ENCODE data around the gene TNFRSF21.
"Not testable (repeated sequence)": the region's sequence is repeated elsewhere in the genome, so short reads cannot be mapped to it uniquely, and the experiment has no call there.

The TNFRSF21 gene

DNA sequence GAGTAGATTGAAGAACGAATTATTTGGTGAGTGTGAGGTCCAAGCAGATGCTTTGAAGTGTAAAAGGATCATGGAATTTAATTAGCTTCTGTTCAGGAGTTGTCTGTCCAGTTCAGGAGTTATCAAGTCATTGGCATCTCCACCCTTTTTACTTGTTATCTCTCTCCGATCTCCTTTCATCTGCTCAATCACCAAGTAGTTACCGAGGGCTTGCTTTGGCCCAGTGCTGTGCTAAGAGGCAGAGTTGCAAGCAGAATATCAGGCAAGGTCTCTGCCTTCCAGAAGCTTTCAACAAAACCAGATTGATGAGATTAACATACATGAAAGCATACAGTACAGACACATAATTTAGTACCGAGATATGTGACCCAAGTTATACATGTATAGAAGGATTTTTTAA lies 10.2 kb upstream of the TNFRSF21 start:
- no peak for DNase-seq

DNA sequence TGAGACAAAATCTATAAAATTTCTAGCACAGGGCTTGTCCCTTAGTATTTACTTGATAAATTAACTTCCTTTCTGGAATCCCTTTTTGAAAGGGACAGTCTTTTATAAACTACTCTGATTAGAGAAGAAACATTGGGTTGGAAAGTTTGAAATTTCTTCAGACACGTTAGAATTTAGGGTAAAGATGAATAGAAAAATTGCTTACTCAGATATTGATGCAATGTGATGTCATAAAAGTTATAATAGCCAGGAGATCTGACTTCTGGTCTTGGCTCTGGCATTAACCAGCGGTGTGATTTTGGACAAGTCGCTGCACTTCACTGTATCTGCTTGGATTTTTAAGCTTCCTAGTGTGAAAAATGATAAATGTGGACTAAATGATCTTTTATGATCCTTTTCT lies 9.7 kb upstream of the TNFRSF21 start:
- no peak for DNase-seq

DNA sequence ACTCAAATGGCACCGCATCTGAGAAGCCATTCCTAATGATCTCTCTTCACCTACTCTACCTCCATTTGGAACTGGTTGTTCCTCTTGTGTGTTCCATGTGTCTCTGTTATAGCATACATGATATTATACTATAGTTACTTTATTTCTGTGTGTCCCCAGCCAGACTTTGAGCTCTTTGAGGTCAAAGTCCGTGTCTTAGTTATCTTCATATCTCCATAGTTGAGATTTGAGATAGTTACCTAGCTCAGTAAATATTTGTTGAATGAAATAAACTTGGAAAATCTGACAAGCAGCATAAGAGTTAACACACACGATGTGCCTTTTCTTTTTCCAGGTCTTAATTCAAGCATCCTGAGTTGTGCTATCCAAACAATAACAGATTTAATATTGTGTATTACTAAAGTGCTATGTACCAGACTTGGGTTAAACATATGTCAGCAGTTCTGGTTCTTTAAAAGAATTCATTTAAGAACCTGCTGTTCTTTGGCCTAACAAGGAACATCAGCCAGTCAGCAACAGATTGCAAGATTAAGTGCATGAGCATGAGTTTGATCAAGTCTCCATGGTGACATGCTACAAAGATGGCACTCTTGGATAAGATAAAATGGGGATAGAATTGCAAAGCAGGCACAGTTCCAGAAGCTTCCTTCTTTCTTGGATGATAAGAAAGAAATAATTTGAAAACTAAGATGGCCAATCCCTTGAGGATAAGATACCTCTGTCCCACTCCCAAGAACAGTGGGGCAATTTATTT lies 8.7 kb upstream of the TNFRSF21 start:
- no peak for DNase-seq

DNA sequence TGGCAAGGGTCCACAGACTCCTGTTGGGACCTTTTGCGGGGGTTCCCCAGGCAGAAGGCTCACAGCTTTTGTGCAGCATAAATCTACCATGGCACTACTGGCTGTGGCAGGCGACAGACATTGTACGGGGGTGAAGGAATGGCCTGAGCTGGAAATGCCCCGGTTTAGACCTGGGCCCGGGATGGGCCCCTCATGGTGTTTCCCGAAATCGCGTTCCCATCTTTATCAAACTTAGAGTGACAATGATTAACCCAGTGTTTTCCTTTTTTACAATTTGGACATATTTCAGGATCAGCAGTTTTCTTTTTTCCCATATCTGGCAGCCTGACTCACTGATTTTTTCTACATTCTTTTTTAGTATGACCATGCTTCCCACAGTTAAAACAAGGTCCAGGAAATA lies 5.5 kb upstream of the TNFRSF21 start:
- DNase-seq = not testable (repeated sequence)

DNA sequence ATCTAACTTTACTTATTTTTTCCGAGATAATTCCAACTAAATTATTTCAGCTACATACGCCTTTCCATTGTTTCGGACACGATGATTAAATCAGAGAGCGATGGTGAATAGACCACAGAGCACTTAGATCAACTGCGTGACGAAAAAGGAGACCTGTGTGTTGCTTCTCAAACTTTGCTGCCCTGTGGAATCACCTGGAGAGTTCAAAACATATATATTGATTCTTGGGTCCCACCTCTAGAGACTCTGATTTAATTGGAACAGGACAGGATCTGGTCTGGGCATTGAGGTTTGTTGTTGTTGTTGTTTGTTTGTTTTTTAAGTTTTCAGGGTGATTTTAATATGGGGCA lies 401 bp upstream of the TNFRSF21 start:
- no peak for DNase-seq

DNA sequence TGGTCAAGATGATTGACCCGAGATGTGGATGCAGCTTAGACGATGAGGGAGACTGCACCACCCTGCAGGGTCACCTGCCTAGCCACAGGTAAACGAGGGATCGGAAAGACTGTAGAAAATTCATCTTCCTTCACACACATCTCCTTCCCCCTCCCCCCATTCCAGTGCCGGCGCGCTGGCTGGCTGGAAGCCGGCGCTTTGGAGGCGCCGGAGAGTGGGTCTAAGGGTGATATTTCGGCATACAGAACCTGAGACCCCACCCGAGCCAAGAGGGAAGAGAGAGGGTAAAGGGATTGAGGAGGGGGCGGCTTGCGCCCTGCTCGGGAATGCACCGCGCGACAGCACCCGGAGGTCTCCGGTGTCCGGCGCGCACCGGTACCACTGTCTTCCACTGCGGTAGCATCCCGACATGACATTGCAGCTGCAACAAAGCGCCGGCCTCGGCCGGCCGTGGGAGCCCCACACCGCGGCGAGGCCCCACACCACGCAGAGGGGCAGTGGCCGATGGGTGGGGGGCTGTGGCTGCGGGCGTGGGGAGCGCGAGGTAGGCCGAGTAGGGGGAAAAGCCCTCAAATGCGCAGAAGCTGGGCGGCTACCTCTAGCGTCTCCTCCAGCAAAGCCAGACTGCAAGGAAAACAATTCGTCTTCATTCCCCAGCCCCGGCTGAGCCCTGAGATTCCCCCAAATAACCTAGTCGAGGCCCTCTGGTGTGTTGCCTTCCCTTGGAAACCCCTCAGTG lies 984 bp downstream of the TNFRSF21 start:
- no peak for DNase-seq

DNA sequence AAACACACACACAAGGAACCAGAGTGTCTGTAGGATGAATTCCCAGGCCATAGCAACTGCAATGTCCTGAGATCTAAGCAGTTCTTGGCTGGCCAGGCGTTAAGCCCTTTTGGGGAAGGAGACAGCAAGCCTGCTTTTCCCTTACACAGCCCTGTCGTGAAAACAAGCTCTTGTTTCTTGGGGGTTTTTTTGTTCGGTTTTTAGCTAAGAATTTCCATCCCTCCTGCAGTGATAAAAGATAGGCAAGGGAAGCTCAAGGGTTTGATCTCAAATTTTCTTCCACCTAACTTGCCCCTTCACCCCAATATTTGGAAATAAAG lies 1.5 kb downstream of the TNFRSF21 start:
- DNase-seq = no peak

DNA sequence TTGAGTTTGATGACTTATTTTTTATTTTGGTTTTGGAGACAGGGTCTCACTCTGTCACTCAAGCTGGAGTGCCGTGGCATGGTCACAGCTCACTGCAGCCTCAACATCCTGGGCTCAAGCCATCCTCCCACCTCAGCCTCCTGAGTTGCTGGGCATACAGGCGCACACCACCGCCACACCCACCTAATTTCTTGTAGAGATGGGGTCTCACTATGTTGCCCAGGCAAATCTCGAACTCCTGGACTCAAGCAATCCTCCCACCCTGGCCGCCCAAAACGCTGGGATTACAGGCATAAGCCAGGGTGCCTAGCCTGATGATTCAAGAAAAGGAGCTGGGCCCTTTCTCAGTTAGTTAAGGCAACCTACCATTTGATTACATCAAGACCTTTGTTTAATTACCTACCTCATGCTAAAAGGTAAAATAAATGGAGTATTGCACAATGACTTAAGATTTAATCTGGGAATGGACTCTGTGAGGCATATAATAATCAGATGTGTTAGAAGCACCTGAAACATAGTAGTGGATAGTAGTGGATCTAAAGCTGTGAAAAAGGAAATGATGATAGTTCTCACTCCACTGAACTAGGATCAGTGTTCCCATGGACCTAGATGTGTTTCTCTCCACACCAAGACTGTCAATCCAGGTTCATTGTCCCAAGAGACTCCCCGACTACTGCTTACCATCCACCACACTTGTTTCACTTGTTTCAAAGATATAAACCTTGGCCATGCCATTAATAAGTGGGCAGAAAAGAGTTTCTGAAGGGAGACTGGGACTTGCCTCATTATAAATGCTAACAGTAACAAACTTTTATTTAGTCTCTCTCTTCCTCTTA lies 2.1 kb downstream of the TNFRSF21 start:
- DNase-seq = no peak

DNA sequence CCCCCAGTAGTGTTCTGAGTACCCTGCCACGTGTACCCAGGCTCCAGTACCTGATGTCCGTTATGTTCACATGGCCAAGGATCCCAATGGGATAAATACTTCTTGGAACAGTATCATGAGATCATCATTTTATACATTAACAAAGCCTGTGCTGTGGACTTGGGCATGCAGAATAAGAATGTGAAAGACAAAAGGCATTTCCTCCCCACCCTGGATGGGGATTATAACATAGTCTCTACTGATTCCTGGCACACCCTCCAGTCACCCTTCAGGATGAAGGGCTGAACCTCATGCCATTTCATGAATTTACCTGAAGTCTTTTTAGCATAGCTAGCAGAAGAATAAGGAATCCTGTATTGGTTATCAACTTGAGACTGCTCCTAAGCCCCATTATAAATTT lies 2.8 kb downstream of the TNFRSF21 start:
- no peak for DNase-seq

DNA sequence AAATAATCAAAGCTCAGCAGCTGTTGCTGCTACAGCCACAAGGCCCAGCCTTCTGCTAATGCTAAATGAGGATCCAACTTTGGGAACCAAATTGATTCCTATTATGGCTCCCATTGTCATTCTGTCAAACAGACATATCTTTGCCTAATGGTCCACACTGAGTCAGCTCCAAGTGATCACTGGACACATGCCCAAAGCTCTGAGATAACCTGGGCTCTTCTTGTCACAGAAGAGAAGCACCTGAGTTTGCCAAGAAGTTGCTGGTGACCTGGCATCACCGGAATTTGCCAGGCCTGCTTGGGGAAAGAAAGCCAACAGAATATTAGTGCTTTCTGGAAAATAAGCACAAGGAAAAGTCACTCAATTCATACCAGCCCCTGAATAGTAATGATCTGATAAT lies 5.8 kb downstream of the TNFRSF21 start:
- no peak for DNase-seq

DNA sequence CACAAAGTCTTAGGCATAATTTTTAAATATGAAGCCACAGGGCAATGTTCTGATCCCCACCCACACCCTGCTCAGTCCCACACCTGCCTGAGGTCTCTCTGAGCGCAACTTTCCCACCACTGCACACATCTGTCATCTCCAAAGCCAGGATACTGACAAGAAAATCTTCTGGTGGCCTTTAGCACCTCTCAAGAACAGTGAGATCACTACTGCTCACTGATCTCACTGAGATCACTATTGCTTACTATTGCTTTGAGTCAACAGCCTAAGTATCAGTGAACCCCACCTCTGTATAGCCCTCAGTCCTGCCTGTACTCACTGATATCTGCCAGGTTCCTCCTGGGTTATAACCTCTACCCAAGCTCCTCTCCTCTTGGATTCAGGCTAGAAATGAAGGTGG lies 6.4 kb downstream of the TNFRSF21 start:
- no peak for DNase-seq

DNA sequence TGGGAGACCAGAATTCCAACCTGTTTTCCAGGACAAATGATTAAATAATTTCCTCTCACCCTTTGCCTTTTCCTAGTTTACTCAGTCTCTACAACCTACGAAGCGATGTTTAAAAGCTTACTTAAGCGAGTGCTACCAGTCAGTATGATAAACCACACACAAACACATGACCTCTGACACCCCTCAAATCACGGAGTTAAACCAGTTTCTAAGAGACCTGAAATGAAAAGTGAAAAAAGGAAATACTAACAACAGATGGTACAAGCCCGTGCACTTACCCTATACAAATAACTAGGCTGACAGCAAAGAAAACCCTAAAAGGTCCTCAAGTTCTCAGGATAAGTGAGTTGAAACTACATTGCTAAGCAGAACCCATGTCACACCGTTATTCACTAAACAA lies 7.7 kb downstream of the TNFRSF21 start:
- DNase-seq = no peak

DNA sequence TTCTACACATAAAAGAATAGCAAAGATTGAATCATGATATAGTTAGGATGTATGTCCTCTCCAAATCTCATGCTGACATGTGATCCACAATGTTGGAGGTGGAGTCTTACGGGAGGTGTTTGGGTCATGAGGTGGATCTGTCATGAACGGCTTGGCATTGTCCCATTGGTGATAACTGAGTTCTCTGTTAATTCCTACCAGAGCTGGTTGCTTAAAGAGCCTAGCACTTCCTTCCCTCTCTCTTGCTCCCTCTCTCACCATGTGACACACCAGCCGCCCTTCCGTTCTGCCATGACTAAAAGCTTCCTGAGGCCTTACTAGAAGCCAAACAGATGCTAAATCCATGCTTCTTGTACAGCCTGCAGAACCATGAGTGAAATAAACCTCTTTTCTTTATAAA lies 8.3 kb downstream of the TNFRSF21 start:
- DNase-seq = no peak

DNA sequence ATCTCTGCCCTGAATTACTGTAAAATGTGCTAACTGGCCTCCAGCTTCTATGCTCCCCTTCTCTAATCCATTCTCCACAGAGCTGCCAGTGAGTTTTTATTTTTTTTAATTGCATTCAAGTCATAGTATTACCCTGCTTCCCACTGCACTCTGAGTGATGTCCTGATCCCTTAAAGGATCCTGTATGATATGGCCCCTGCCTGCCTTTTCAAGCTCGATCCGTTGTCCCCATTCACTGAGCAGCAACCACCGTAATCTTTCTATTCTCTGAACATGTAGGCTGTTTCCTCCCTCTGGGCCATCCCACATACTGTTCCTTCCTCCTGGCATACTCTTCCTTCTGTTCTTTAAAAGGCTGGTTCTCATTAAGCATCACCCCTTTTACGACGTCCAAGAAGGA lies 9.3 kb downstream of the TNFRSF21 start:
- DNase-seq = no peak

DNA sequence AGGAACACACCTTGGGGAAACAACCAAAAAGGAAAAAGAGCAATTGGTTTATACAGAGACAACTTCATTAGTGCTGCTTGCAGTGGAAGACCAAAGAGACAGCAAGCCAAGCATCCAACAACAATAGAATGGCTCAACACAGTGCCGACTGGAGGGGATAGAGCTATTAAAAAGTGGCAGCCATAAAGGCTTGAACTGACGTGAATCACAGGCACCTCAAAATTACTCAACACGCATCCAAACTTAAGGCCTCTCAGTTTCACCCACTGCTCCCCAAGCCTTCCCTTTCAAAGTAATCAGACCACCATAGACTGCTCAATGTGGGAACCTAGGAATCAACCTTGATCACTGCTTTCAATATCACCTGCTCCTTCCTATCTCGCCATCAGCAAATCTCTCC lies 9.7 kb downstream of the TNFRSF21 start:
- no peak for DNase-seq

DNA sequence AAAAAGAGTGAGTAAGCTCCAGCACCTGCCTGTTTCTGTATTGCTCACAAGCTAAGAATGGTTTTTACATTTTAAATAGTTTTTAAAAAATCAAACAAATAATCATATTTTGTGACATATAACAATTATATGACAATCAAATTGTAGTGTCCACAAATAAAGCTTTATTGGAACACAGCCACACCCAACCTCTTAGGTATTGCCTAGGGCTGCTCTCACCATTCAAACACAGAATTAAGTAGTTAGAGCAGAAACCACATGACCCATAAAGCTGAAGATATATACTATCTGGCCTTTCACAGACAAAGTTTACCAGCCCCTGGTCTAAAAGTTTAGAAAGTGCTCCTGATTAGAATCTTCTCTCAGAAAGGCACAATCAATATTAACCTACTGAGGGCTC lies 11.2 kb downstream of the TNFRSF21 start:
- DNase-seq = no peak

DNA sequence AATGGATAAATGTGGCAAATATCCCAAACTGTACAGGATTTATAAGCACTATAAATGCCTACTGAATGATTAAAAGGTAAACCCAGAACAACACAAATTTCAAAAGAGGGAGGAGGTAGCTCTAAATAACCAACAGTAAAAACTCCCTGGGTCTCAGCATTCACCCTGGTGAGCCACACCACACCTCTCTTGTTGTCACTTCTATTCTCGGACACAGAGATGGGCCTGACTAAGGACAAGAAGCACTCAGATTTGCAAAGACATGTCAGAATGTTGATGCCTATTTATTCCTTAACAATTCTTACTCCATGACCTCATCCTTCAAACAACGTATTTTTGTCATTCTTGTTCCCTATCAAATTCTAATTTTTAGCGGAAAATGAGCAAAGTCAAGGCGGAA lies 14.7 kb downstream of the TNFRSF21 start:
- no peak for DNase-seq

DNA sequence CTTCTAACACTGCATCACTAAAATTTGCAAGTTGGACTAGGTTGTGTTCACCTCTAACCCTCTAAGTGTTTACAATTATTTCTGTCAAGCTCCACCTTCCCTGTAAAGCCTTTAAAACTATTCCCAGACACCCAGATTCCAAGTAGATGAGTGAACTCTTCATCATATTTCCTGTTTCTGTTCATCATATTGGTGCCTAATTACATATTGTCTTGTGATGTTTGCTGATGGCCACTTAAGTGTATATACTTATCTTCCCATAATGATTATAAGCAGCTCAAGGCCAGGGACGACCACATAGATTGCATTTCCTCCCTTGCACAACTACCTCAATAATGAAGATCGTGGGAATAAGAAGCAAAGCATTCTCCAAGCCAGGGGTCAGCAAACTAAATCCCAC lies 16.8 kb downstream of the TNFRSF21 start:
- DNase-seq = no peak

DNA sequence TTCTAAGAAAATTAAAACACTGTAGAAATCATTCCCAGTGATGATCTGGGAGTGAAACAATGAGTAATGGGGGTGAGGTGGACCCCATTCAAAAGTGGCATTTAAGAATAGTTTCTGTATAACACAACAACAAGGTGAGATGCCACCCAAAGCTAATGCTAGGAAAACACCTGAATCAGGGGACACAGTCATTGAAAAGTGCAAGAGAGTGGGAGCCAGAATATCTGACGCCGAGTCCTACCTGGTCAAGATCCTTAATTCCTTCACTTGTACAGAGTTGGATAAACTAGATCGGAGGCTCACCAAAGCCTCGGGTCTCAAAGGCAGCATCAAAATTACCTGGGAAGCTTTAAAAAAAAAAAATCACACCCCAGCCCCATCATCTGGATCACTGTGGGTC lies 17.7 kb downstream of the TNFRSF21 start:
- no peak for DNase-seq

DNA sequence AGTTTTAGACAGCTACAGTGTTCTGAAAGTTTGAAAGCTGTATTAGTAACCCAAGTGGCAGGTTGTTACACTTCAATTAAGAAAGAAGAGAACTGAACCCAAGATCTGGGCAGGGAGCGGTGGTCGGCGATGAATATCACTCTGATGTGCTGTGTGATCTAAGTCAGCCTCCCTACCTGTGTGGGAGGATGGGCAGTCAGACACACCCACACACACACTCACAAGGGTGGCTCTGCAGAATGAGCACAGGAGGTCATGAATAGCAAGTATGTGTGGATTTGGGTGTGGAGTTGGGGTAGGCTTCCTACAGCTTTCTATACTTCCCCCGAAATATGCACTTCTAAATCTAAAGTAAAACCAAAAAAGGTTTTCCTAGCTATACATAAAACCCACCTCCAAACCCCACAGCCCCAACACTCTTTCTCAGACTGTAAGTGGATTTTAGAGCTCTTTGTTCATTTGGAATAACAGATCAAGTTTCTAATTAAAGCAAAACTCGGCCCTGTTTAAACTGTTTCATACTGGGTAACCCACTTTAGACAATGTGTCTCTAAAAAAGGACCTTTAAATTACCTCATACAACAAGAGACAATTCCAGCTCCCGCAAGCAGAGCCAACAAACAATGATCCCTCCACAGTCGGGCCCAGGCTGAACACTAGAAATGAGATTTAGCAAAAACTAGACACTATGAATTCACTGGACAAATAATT lies 19.4 kb downstream of the TNFRSF21 start:
- no peak for DNase-seq

DNA sequence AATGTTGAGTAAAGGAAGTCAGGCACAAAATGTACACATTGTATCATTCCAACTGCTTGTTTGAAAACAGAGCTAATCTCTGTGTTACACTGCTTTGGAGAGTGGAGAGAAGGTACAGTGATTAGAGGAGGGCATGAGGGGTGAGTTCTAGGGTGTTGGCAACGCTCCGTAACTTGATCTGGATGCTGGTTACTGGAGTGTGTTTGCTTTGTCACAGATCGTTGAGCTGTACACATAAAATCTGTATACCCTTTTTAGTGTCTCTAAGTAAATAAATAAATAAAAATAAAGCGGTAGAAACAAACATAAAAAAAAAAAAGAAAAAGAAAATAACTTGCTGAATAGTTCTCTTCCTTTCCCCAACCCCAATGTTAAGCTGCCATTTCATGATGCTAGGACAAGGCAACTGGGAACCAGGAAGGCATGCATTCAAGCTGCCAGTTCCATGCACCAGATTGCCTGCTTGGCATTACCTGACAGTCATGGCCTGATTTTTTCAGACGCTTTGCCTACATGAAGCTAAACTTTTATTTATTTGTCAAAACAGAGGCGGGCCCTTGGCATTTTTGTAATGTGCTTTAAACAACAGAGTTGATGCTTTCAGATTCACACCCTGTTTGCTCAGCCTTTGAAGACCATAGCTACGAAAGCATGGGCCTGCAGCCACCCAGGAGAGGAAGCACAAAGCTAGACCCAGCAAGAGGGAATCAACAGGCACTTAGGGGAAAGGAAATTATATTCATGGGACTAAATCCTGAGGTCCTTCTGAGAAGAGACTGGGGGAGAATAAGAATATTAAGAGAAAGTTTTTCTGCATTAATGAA lies 21.2 kb downstream of the TNFRSF21 start:
- peak; percentile 72 for DNase-seq

DNA sequence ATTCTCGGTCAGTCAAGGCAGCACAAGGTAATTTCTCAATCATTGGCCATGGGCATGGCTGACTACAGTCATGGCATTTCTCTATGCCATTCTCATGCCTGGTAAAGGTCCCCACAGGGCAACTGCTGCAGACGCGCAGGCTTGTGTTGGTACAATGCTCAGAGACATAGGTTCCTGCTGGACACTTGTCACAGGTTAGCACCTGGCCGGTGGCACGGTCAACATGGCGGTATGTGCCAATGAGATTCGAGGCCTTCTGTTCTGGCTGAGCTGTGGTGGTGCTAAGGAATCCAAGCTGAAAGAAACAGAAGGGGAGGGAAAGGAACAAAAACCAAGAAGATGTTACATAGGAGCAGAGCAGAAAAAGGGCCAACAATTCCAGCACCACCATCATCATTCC lies 23.4 kb downstream of the TNFRSF21 start:
- DNase-seq = no peak

DNA sequence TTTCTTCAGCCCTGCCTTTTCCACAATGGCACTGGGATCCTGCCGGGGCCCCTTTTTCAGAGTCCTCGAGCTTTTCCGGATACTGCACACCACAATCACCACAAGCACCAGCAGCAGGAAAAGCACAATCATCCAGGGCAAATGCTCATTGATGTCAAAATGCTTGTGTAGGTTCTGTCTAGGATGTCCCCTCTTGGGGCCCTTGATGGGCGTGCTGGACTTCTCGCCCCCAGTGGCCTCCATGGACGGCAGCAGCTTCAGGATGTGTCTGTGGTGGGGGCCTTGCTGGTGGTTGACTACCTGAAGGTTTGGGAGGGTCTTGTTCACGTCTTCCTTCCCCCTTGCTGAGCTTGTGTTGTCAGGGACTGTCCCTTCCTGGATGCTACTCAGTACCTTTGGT lies 25.7 kb downstream of the TNFRSF21 start:
- DNase-seq = no peak

Measured in DMS79 treated with DMSO at 0.1 percent for 48 hours (cell line).